Right ventricle myocardium inferior (tissue), 1 donor: ENCODE data around the gene FAH. TPM values are rescaled to one million over a fixed set of nuclear protein-coding genes. Genes with fewer than 3 reads are reported as not detected.

Experiments
- ATAC-seq: fragments of 200-7000 bp; cut with Tn5 transposase; one replicate; pipeline ENCODE4 v1.9.1; 2020; ENCODE audit warnings: mild to moderate bottlenecking, moderate library complexity
- DNase-seq: peaks from one replicate; pipeline ENCODE4 v3.0.0; 2021; ENCODE audit errors: missing footprints
- intact Hi-C: fragments of 100-400 bp; cut with DNase I; formaldehyde crosslinking; loops from one replicate; pipeline ENCODE4 v1.11.0; 2022
- total RNA-seq: library from RNA; stranded (reverse); fragmentation: NEBNext Ultra II Directional; extraction: Animal tissue kit (Norgen Biotek cat#: 25700); gene quantifications from one replicate; pipeline ENCODE4 v1.2.1, GENCODE V29; 2021
- donor health status: DM: no; HTN: yes; CAD: no; lungs with severe emphysema.

The FAH gene
- total RNA-seq, 1 donor from 2014 or later = 25.5 TPM

- intact Hi-C loops = no loop called here
- DNase-seq (no peak), ATAC-seq (no peak)
Observed at GRCh38 chr15:80211976-80212375, 59.2 kb downstream of the FAH start.

- intact Hi-C loops = no loop called here
- no peak for DNase-seq
- ATAC-seq = no peak
Observed at GRCh38 chr15:80214910-80215309, 62.1 kb downstream of the FAH start.

- no peak for DNase-seq
- no peak for ATAC-seq
- intact Hi-C loops = no loop called here
Observed at GRCh38 chr15:80216141-80216540, 63.3 kb downstream of the FAH start.

DNA sequence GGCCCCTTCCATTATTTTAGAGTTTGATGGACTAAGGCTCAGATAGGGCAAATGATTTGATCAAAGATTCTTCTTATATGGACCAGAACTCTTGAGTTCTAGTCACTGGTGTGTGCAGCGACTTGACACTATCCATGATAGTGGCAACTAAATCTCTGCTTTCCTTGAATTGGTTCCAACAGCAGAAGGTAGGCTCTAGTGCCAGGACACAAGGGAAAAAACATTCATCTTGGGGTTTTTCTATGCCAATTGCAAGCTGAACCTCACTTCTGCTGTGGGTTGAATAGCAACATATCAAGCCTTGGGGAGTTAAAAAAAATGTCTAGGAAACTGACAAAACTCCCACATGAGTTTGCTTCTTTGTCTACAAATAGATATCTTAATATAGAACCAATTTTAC, 64.1 kb downstream of the FAH start:
- ATAC-seq = no peak
- intact Hi-C loops = no loop called here
- no peak for DNase-seq

DNA sequence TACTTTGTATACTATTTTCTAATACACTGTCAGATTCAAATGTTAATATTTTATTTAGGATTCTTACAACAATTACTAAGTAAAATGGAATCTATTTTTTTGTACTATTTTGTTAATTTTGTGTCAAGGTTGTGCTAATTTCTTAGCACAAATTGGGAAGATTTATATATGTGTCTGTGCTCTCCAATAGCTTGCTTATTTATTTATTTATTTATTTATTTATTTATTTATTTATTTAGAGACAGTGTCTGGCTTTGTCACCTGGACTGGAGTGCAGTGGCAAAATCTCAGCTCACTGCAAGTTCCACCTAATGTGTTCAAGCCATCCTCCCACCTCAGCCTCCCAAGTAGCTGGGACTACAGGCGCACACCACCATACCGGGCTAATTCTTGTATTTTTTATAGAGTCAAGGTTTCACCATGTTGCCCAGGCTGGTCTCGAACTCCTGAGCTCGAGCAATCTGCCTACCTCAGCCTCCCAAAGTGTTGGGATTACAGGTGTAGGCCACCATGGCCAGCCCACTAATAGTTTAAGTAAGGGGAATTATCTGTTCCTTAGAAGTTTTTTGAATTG, 64.6 kb downstream of the FAH start:
- no peak for DNase-seq
- ATAC-seq = no peak
- intact Hi-C loops = no loop called here

DNA sequence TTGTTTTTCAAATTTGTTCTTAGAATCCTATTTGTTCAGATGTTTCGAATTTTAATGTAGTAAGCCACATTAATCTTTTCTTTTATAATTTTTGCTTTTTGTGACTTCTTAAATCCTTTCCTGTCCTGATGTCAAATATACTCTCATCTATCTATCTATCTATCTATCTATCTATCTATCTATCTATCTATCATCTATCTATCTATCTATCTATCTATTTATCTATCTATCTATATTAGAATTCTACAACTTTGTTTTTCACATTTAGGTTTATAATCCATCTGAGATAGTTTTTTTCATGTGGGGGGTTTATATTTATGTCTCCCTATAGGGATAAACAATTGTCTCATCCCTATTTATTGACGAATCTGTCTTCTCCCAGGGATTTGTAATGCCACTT, 67.2 kb downstream of the FAH start:
- intact Hi-C loops = no loop called here
- no peak for ATAC-seq
- DNase-seq = no peak

DNA sequence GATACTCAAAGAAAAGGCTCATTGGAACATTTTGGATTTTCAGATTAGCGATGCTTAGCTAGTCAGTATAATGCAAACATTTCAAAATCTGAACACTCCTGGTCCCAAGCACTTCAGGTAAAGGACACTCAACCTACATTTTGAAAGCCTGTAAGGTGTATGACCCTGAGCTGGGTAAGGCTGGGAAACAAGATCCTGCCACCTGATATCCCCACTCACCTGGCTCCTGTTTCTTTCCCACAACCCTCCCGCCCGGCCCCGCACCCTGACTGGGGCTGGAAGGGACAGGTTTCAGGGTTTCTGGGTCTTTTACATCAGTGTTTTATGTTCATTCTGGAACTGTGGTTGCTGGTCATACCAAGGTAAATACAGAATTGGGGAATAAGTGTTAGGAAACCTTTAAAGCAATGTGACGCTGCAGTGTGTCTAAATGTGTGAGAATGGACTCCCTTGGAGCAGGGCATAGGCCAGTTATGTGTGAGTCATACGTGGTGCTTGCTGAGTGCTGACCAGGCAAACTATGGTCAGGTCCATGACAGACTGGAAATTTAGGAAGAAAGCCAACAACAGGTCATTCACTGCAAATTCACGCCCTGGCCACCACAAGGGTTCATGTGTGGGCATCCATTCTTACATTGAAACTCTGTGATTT, 76.3 kb downstream of the FAH start:
- DNase-seq = no peak
- ATAC-seq = no peak
- intact Hi-C loops = no loop called here

DNA sequence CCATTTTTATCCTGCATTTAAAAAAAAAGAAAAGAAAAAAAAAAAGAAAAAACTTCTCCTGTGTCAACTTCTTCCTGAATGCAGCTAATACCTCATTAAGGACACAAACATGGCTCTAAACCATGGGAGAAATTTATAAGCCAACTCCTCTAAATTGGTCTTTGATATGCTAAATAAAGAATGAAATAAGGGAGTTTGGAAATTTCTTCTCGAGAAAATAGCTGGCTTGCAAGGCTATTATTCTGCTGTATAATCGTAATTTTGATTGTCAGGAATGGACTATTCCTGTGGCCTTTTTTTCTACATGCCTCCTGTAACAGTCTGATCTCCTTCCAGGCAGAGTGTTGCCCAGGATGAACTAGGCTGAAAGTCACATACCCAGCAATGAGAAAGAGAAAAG, 78.6 kb downstream of the FAH start:
- ATAC-seq (no peak), DNase-seq (no peak)
- intact Hi-C loops = no loop called here

GRCh38 chr15:80233581-80233980, 80.8 kb downstream of the FAH start:
- ATAC-seq (no peak), DNase-seq (no peak)
- intact Hi-C loops = no loop called here

DNA sequence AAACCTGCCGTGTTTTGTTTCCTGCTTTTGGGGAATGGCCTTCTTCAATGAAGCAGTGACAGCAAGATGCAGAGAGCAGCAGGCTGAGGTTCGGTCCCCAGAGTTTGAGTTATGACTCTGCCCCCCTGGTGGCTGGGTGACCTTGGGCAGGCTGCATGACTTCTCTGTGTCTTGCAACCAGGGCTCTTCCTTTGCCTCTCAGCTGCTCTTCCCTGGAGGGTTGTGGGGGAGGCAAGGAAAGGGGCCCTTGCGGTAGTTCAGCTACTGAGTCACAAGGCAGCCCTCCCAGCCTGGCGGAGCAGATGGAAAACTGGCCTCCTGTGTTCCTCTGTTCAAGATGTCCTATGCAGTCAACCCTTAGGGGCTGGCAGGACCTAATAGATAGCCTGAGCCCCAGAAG, 82.1 kb downstream of the FAH start:
- no peak for DNase-seq
- intact Hi-C loops = no loop called here
- no peak for ATAC-seq

Other genes with a start within 250 kb of the FAH start
- gene BCL2A1, start 181.8 kb upstream of the FAH start, total RNA-seq = 0.92 TPM
- 72.4 TPM for gene ZFAND6, start 93.3 kb upstream of the FAH start, total RNA-seq
- gene CTXND1, start 99.2 kb downstream of the FAH start, total RNA-seq = 1.7 TPM